ENCODE data around the gene ESPNL.

The ESPNL gene

GRCh38 chr2:238097988-238098871, 1.9 kb upstream of the ESPNL start:
- peak; percentile 91 for DNase-seq (ENCODE audit: low spot score)

- no peak for DNase-seq (ENCODE audit: low spot score)
Measured at GRCh38 chr2:238098901-238099713, 1.0 kb upstream of the ESPNL start.

GRCh38 chr2:238099714-238100048, 459 bp upstream of the ESPNL start:
- DNase-seq (ENCODE audit: low spot score), result peak; percentile 5

GRCh38 chr2:238100821-238101771, 956 bp downstream of the ESPNL start:
- peak; percentile 10 for DNase-seq (ENCODE audit: low spot score)

GRCh38 chr2:238101891-238102841, 2.0 kb downstream of the ESPNL start:
- peak; percentile 19 for DNase-seq (ENCODE audit: low spot score)

- no peak for DNase-seq (ENCODE audit: low spot score)
Measured at GRCh38 chr2:238102865-238103264, 2.7 kb downstream of the ESPNL start.

- no peak for DNase-seq (ENCODE audit: low spot score)
Measured at GRCh38 chr2:238103465-238104225, 3.5 kb downstream of the ESPNL start.

- DNase-seq (ENCODE audit: low spot score), result no peak
Measured at GRCh38 chr2:238104226-238104690, 4.1 kb downstream of the ESPNL start.

GRCh38 chr2:238104691-238105371, 4.7 kb downstream of the ESPNL start:
- DNase-seq (ENCODE audit: low spot score), result no peak

- DNase-seq (ENCODE audit: low spot score), result peak; percentile 4
Measured at GRCh38 chr2:238105506-238106338, 5.6 kb downstream of the ESPNL start.

GRCh38 chr2:238106339-238106697, 6.2 kb downstream of the ESPNL start:
- DNase-seq (ENCODE audit: low spot score), result peak; percentile 73

GRCh38 chr2:238106698-238107524, 6.8 kb downstream of the ESPNL start:
- DNase-seq (ENCODE audit: low spot score), result peak; percentile 62

GRCh38 chr2:238107525-238108422, 7.6 kb downstream of the ESPNL start:
- DNase-seq (ENCODE audit: low spot score), result peak; percentile 27

- DNase-seq (ENCODE audit: low spot score), result peak; percentile 43
Measured at GRCh38 chr2:238108423-238109183, 8.5 kb downstream of the ESPNL start.

- no peak for DNase-seq (ENCODE audit: low spot score)
Measured at GRCh38 chr2:238113611-238114010, 13.5 kb downstream of the ESPNL start.

All from iPS-NIHi11 (cell line).